ENCODE measurements around the gene PRR13.
"Not testable (repeated sequence)": the region's sequence is repeated elsewhere in the genome, so short reads cannot be mapped to it uniquely, and the experiment has no call there.

PRR13 gene

GRCh38 chr12:53479331-53479730 lies 37.8 kb downstream of the PRR13 start:
- no peak for DNase-seq (ENCODE audit: insufficient read length, low spot score)
- no peak for FAIRE-seq
- TF ChIP-seq CTCF (IDR thresholded peaks at IDR 0.05; ENCODE audit: insufficient read depth, missing control alignments), result no peak

GRCh38 chr12:53480491-53481442 lies 39.2 kb downstream of the PRR13 start:
- TF ChIP-seq CTCF (IDR thresholded peaks at IDR 0.05; ENCODE audit: insufficient read depth, missing control alignments), result no peak
- FAIRE-seq (no peak), DNase-seq (ENCODE audit: insufficient read length, low spot score) (no peak)

- not testable (repeated sequence) for FAIRE-seq; DNase-seq (ENCODE audit: insufficient read length, low spot score)
Observed at GRCh38 chr12:53481458-53481857, 39.9 kb downstream of the PRR13 start.

- FAIRE-seq, result no peak
- DNase-seq (ENCODE audit: insufficient read length, low spot score), result no peak
- TF ChIP-seq CTCF (IDR thresholded peaks at IDR 0.05; ENCODE audit: insufficient read depth, missing control alignments), result no peak
Observed at GRCh38 chr12:53481939-53482586, 40.5 kb downstream of the PRR13 start.

GRCh38 chr12:53482626-53483168 lies 41.2 kb downstream of the PRR13 start:
- no peak for TF ChIP-seq CTCF (IDR thresholded peaks at IDR 0.05; ENCODE audit: insufficient read depth, missing control alignments)
- FAIRE-seq (no peak), DNase-seq (ENCODE audit: insufficient read length, low spot score) (no peak)

GRCh38 chr12:53483225-53483978 lies 41.9 kb downstream of the PRR13 start:
- TF ChIP-seq CTCF (IDR thresholded peaks at IDR 0.05; ENCODE audit: insufficient read depth, missing control alignments), result no peak
- FAIRE-seq, result no peak

GRCh38 chr12:53483979-53484377 lies 42.4 kb downstream of the PRR13 start:
- DNase-seq (ENCODE audit: insufficient read length, low spot score) (no peak), FAIRE-seq (no peak)
- no peak for TF ChIP-seq CTCF (IDR thresholded peaks at IDR 0.05; ENCODE audit: insufficient read depth, missing control alignments)

More at GRCh38 chr12:53483225-53483978, 41.9 kb downstream of the PRR13 start:
- DNase-seq (ENCODE audit: insufficient read length, low spot score), result no peak
